ENCODE data around the gene CFAP58. TPM values are rescaled to one million over a fixed set of nuclear protein-coding genes. Genes with fewer than 3 reads are reported as not detected.

CFAP58 gene
- total and polyA plus RNA-seq, 2 donors (not counting 1 experiment from before 2014, with no cell fraction given): not detected

GRCh38 chr10:104393387-104393786 is 39.8 kb downstream of the CFAP58 start:
- Histone ChIP-seq H2AFZ (ENCODE audit: insufficient read depth, low read depth, low read length, poor library complexity, severe bottlenecking) (no peak overlapping the region), H3K36me3 (replicated peaks in 1 of 2; ENCODE audit: control extremely low read depth in 1 of 2, control insufficient read depth in 1 of 2, extremely low read depth in 1 of 2, insufficient read depth in 2 of 2, low read length in 1 of 2) (no peaks in the 10 kb centered on the region), H3K4me3 (ENCODE audit: control extremely low read depth in 1 of 5, extremely low read depth in 1 of 5, insufficient read depth in 1 of 5, low read depth in 2 of 5, low read length in 4 of 5) (no peak overlapping the region), H3K27ac (ENCODE audit: low read length in 2 of 2) (no peak overlapping the region), H3K9me3 (ENCODE audit: control extremely low read depth in 1 of 3, control insufficient read depth in 2 of 3, insufficient read depth in 1 of 3, low read length in 2 of 3) (no peaks in the 10 kb centered on the region), H3K79me2 (ENCODE audit: control insufficient read depth, insufficient read depth, low read length) (no peaks in the 10 kb centered on the region), H3K4me2 (replicated peaks; ENCODE audit: low read depth, low read length, poor library complexity, severe bottlenecking) (no peak overlapping the region), H3K27me3 (replicated peaks in 1 of 4; ENCODE audit: control extremely low read depth in 1 of 4, control insufficient read depth in 3 of 4, insufficient read depth in 4 of 4, low read length in 3 of 4) (peaks cover 0 to 10% (median 5%) of the 10 kb centered on the region in 4 experiments), H3K9ac (ENCODE audit: low read length) (no peak overlapping the region), H3K4me1 (ENCODE audit: control insufficient read depth in 2 of 2, insufficient read depth in 2 of 2, low read length in 2 of 2) (no peaks in the 10 kb centered on the region), H4K20me1 (ENCODE audit: control insufficient read depth, insufficient read depth, low read length, poor library complexity, severe bottlenecking) (no peaks in the 10 kb centered on the region)
- peaks cover 39% of the 10 kb centered on the region for H3K27me3 Mint-ChIP-seq
- H3K9me3 Mint-ChIP-seq (ENCODE audit: insufficient read depth): no peaks in the 10 kb centered on the region
- H3K27ac Mint-ChIP-seq: no peak overlapping the region
- intact Hi-C loops (cut with micrococcal nuclease): no loop called here
- DNase-seq (no peak), ATAC-seq (ENCODE audit: low read depth) (no peak)
- H3K4me1 Mint-ChIP-seq: no peaks in the 10 kb centered on the region
- WGBS (ENCODE audit: insufficient coverage): 96% methylated on average over 5 of the region's 5 CpGs
- no peak overlapping the region for H3K4me3 Mint-ChIP-seq
- TF ChIP-seq CTCF (IDR thresholded peaks at IDR 0.05): no peak
- ChIA-PET CTCF (no interaction called here), POLR2A (no interaction called here)

- Histone ChIP-seq H3K4me1 (ENCODE audit: control insufficient read depth in 2 of 2, insufficient read depth in 2 of 2, low read length in 2 of 2) (no peaks in the 10 kb centered on the region), H3K79me2 (ENCODE audit: control insufficient read depth, insufficient read depth, low read length) (no peaks in the 10 kb centered on the region), H4K20me1 (ENCODE audit: control insufficient read depth, insufficient read depth, low read length, poor library complexity, severe bottlenecking) (no peaks in the 10 kb centered on the region), H3K4me3 (ENCODE audit: control extremely low read depth in 1 of 5, extremely low read depth in 1 of 5, insufficient read depth in 1 of 5, low read depth in 2 of 5, low read length in 4 of 5) (no peak overlapping the region), H3K27me3 (replicated peaks in 1 of 4; ENCODE audit: control extremely low read depth in 1 of 4, control insufficient read depth in 3 of 4, insufficient read depth in 4 of 4, low read length in 3 of 4) (peaks cover 0 to 6% (median 1%) of the 10 kb centered on the region in 4 experiments), H3K4me2 (replicated peaks; ENCODE audit: low read depth, low read length, poor library complexity, severe bottlenecking) (no peak overlapping the region), H3K9me3 (ENCODE audit: control extremely low read depth in 1 of 3, control insufficient read depth in 2 of 3, insufficient read depth in 1 of 3, low read length in 2 of 3) (no peaks in the 10 kb centered on the region), H3K9ac (ENCODE audit: low read length) (no peak overlapping the region), H3K27ac (ENCODE audit: low read length in 2 of 2) (no peak overlapping the region), H3K36me3 (replicated peaks in 1 of 2; ENCODE audit: control extremely low read depth in 1 of 2, control insufficient read depth in 1 of 2, extremely low read depth in 1 of 2, insufficient read depth in 2 of 2, low read length in 1 of 2) (no peaks in the 10 kb centered on the region), H2AFZ (ENCODE audit: insufficient read depth, low read depth, low read length, poor library complexity, severe bottlenecking) (no peak overlapping the region)
- H3K27ac Mint-ChIP-seq: no peak overlapping the region
- H3K27me3 Mint-ChIP-seq: peaks cover 35% of the 10 kb centered on the region
- no peak overlapping the region for H3K4me3 Mint-ChIP-seq
- no peak for TF ChIP-seq EZH2 (IDR thresholded peaks at IDR 0.05; ENCODE audit: borderline replicate concordance, insufficient read depth, low read depth, low read length, poor library complexity, severe bottlenecking)
- no peak for TF ChIP-seq CTCF (IDR thresholded peaks at IDR 0.05)
- ATAC-seq (ENCODE audit: low read depth) (no peak), DNase-seq (no peak)
- ChIA-PET POLR2A (no interaction called here), CTCF (no interaction called here)
- H3K9me3 Mint-ChIP-seq (ENCODE audit: insufficient read depth): no peaks in the 10 kb centered on the region
- no peaks in the 10 kb centered on the region for H3K4me1 Mint-ChIP-seq
- WGBS (ENCODE audit: insufficient coverage): no CpG with 5 or more reads among the region's 2 CpGs
- intact Hi-C loops (cut with micrococcal nuclease): no loop called here
These were observed 42.9 kb downstream of the CFAP58 start for GRCh38 chr10:104396581-104396980.

Measured in B cell (primary cell).